ENCODE data around the gene ANKS4B.
"Not testable (repeated sequence)": the region's sequence is repeated elsewhere in the genome, so short reads cannot be mapped to it uniquely, and the experiment has no call there.

ANKS4B gene

GRCh38 chr16:21219551-21219950 is 13.9 kb upstream of the ANKS4B start:
- no peak for DNase-seq

- no peak for DNase-seq
Measured at GRCh38 chr16:21222495-21223337, 10.8 kb upstream of the ANKS4B start.

GRCh38 chr16:21223787-21224186 is 9.7 kb upstream of the ANKS4B start:
- no peak for DNase-seq

GRCh38 chr16:21224800-21225199 is 8.7 kb upstream of the ANKS4B start:
- no peak for DNase-seq

GRCh38 chr16:21226749-21227148 is 6.8 kb upstream of the ANKS4B start:
- DNase-seq, result no peak

GRCh38 chr16:21227866-21228265 is 5.6 kb upstream of the ANKS4B start:
- no peak for DNase-seq

- DNase-seq, result no peak
Measured at GRCh38 chr16:21228361-21228872, 5.1 kb upstream of the ANKS4B start.

GRCh38 chr16:21233045-21233520 is 416 bp upstream of the ANKS4B start:
- no peak for DNase-seq

- DNase-seq, result no peak
Measured at GRCh38 chr16:21235199-21235585, 1.7 kb downstream of the ANKS4B start.

GRCh38 chr16:21236831-21237230 is 3.3 kb downstream of the ANKS4B start:
- no peak for DNase-seq

GRCh38 chr16:21239646-21240045 is 6.1 kb downstream of the ANKS4B start:
- DNase-seq, result no peak

GRCh38 chr16:21242756-21243155 is 9.3 kb downstream of the ANKS4B start:
- no peak for DNase-seq

GRCh38 chr16:21244518-21245215 is 11.2 kb downstream of the ANKS4B start:
- DNase-seq, result no peak

- DNase-seq, result not testable (repeated sequence)
Measured at GRCh38 chr16:21248179-21248578, 14.7 kb downstream of the ANKS4B start.

GRCh38 chr16:21250072-21250923 is 16.8 kb downstream of the ANKS4B start:
- DNase-seq, result no peak

GRCh38 chr16:21253470-21253869 is 20.0 kb downstream of the ANKS4B start:
- no peak for DNase-seq

GRCh38 chr16:21256636-21257035 is 23.1 kb downstream of the ANKS4B start:
- DNase-seq, result no peak

- DNase-seq, result no peak
Measured at GRCh38 chr16:21257284-21257683, 23.8 kb downstream of the ANKS4B start.

GRCh38 chr16:21260870-21261791 is 27.6 kb downstream of the ANKS4B start:
- no peak for DNase-seq

- DNase-seq, result no peak
Measured at GRCh38 chr16:21262779-21263639, 29.5 kb downstream of the ANKS4B start.
